NT2/D1 (cell line): Measurements from ENCODE around the gene SND1.

Experiments
- YY1 ChIP-seq: IDR thresholded peaks from 2 replicates; pipeline ENCODE4 v1.6.1; 2011; ENCODE audit not compliant: insufficient read length, insufficient read depth
- ZNF274 ChIP-seq: IDR thresholded peaks from 2 replicates; pipeline ENCODE4 v1.6.1; 2011; ENCODE audit warnings: mild to moderate bottlenecking, low read depth, low read length

DNA sequence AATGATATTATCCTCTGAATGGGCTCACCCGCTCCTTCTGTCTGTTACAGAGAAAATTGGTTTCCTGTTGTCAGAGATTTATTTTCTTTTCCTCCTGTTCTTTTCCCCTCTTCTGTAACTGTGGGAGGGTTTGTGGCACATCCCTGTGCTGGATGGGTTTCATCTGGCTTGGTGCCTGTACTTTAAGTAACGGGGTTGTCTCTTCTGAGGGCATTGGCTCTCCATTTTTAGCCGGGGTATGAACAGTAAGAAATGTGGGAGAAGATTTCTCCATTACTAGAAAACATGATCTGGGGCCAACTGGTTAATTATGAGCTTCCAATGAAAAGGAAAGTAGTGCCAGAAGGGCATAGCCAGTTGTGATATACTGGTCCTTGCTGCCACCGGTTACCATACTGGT lies 142.6 kb downstream of the SND1 start:
- TF ChIP-seq ZNF274 (no peak), YY1 (no peak)
